Measurements from ENCODE around the gene CISD1. TPM values are rescaled to one million over a fixed set of nuclear protein-coding genes. Genes with fewer than 3 reads are reported as not detected.

CISD1 gene
- total and polyA plus RNA-seq, 9 of the 15 experiments (the other 6 are each of a cell fraction or from before 2014, with no cell fraction given) = 35.8 to 342 (median 118) TPM

GRCh38 chr10:58275261-58275660 lies 6.3 kb downstream of the CISD1 start:
- intact Hi-C loops (cut with micrococcal nuclease) = no loop called here
- H3K79me2 ChIP-seq (ENCODE audit: control insufficient read depth, insufficient read depth, low read length) = peaks cover 54% of the 10 kb centered on the region

More at GRCh38 chr10:58275261-58275660, 6.3 kb downstream of the CISD1 start:
- Histone ChIP-seq H3K4me2 (ENCODE audit: insufficient read depth, low read length) (no peak overlapping the region), H3K27me3 (ENCODE audit: control insufficient read depth in 2 of 2, insufficient read depth in 2 of 2, low read length in 2 of 2) (no peaks in the 10 kb centered on the region), H3K9ac (ENCODE audit: insufficient read depth in 1 of 2, low read depth in 2 of 2, low read length in 2 of 2) (no peak overlapping the region), H3K36me3 (ENCODE audit: control insufficient read depth, insufficient read depth, low read length) (peaks cover 56% of the 10 kb centered on the region), H3K4me1 (replicated peaks in 1 of 2; ENCODE audit: control insufficient read depth in 2 of 2, insufficient read depth in 2 of 2, low read length in 2 of 2) (peaks cover 0 to 6% of the 10 kb centered on the region in 2 experiments; a peak in 2 of 5 replicates), H4K20me1 (replicated peaks; ENCODE audit: control insufficient read depth, insufficient read depth, low read length) (no peaks in the 10 kb centered on the region), H3K27ac (ENCODE audit: extremely low read depth, low read depth, low read length) (no peak overlapping the region), H3K9me3 (replicated peaks; ENCODE audit: control insufficient read depth, insufficient read depth, low read depth, low read length) (no peaks in the 10 kb centered on the region), H2AFZ (ENCODE audit: low read depth, low read length) (no peak overlapping the region), H3K4me3 (no peak overlapping the region), H3K9me1 (ENCODE audit: control insufficient read depth, insufficient read depth, low read length) (no peaks in the 10 kb centered on the region)
- ATAC-seq (peak; percentile 9; the same call in 2 of the 3 replicates), FAIRE-seq (no peak), DNase-seq (ENCODE audit: extremely low read depth in 1 of 4, low spot score in 3 of 4) (no peak)
- 89% methylated on average over 2 of the region's 2 CpGs for WGBS (ENCODE audit: insufficient coverage, low coverage, missing lambda C conversion rate)
- CTCF ChIA-PET (ENCODE audit: low intra/inter-chr PET ratio) = no interaction called here
- in situ Hi-C loops (cut with MboI) = no loop called here
- no peak for TF ChIP-seq PYGO2 (tag; IDR thresholded peaks at IDR 0.05)
- no peak for TF ChIP-seq ZNF121 (CRISPR knock-in tag; conservative IDR thresholded peaks at IDR 0.05)
- no peak for TF ChIP-seq ZBTB43 (CRISPR knock-in tag; IDR thresholded peaks at IDR 0.05)
- TF ChIP-seq, protein P1, sequence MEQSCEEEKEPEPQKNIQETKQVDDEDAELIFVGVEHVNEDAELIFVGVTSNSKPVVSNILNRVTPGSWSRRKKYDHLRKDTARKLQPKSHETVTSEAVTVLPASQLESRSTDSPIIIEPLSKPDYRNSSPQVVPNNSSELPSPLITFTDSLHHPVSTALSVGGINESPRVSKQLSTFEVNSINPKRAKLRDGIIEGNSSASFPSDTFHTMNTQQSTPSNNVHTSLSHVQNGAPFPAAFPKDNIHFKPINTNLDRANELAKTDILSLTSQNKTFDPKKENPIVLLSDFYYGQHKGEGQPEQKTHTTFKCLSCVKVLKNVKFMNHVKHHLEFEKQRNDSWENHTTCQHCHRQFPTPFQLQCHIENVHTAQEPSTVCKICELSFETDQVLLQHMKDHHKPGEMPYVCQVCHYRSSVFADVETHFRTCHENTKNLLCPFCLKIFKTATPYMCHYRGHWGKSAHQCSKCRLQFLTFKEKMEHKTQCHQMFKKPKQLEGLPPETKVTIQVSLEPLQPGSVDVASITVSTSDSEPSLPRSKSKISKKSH (CRISPR knock-in tag; IDR thresholded peaks at IDR 0.05) = no peak
- POLR2A ChIA-PET = interaction anchor here (0.5 to 1.3 kb wide), 2 partner anchors 15 to 569 kb away, joined by 3 read pairs; no protein-coding TSS in a partner anchor
- BruUV-seq (replicated peaks) = no TSS peak
